A673 (cell line): Measurements from ENCODE around the gene DPY19L3.

Experiments used
- CTCF ChIP-seq: fragments of 300-800, 200-600 bp; sonication (generic); conservative IDR thresholded peaks from 2 replicates; pipeline ENCODE4 v1.5.1; 2017; ENCODE audit warnings: low read depth, mild to moderate bottlenecking, antibody characterized with exemption, low read length, moderate library complexity, mixed read lengths
- EZH2 ChIP-seq: fragments of 200-600 bp; sonication (generic); IDR thresholded peaks from 2 replicates; pipeline ENCODE4 v1.6.1; 2017; ENCODE audit warnings: borderline replicate concordance, low read depth, mild to moderate bottlenecking, mixed read lengths, antibody characterized with exemption, low read length; ENCODE audit not compliant: poor library complexity, severe bottlenecking

GRCh38 chr19:32526895-32527294 lies 121.3 kb downstream of the DPY19L3 start:
- no peak for TF ChIP-seq CTCF
- TF ChIP-seq EZH2, result no peak
